Tracheal epithelial cell (primary cell): ENCODE results near the gene CEP95. TPM values are rescaled to one million over a fixed set of nuclear protein-coding genes. Genes with fewer than 3 reads are reported as not detected.

ENCODE experiments used
- total RNA-seq: library from RNA; depleted of rRNA; stranded (reverse); fragments of >200 nt; gene quantifications from 2 replicates; pipeline ENCODE4 v1.2.1, GENCODE V29; 2014

The CEP95 gene
- 18.1 and 18.8 TPM in 2 replicates for total RNA-seq

GRCh38 chr17:64506576-64507412 lies at the start of gene CEP95:
Gene CEP95, plus strand, starts transcription at chr17:64506977. Its CDS starts 121 bp downstream, at chr17:64507098.

GRCh38 chr17:64496786-64497564 lies 9.8 kb upstream of the CEP95 start, which contains the start of gene POLG2:
Gene POLG2, minus strand, starts transcription at chr17:64497054. Its CDS starts 86 bp downstream, at chr17:64496968.

GRCh38 chr17:64506201-64506575 lies 589 bp upstream of the CEP95 start, which contains the start of gene DDX5:
Gene DDX5, minus strand, starts transcription at chr17:64506289. Its CDS starts 170 bp downstream, at chr17:64506119.

Other genes starting within 250 kb of the CEP95 start
- 23.6 and 29.0 TPM in 2 replicates for gene TEX2, start 243.7 kb upstream of the CEP95 start, total RNA-seq
- 0.21 and 1.7 TPM in 2 replicates for gene PECAM1, start 116.1 kb upstream of the CEP95 start, total RNA-seq
- 1.2 and 1.3 TPM in 2 replicates for gene MILR1, start 57.9 kb upstream of the CEP95 start, total RNA-seq
- 6.5 and 12.6 TPM in 2 replicates for gene POLG2, start 9.9 kb upstream of the CEP95 start, total RNA-seq
- gene DDX5, start 688 bp upstream of the CEP95 start, total RNA-seq = 266 and 276 TPM in 2 replicates
- gene SMURF2, start 155.3 kb downstream of the CEP95 start, total RNA-seq = 35.8 and 56.1 TPM in 2 replicates